Liver (tissue), 3 donors: ENCODE results near the gene HOXA7.

ENCODE experiments used
- ATF3 ChIP-seq: IDR thresholded peaks from 2 replicates; pipeline ENCODE4 v1.6.1; 2016; ENCODE audit warnings: antibody characterized with exemption
- CTCF ChIP-seq: fragments of 150-350 bp; IDR thresholded peaks from 2 replicates; pipeline ENCODE4 v1.5.1; 2017; ENCODE audit warnings: improper control_type of control experiment, low read depth, low read length; ENCODE audit not compliant: missing input control
- FOXA1 ChIP-seq: IDR thresholded peaks from 2 replicates; pipeline ENCODE4 v1.6.1; 2016; ENCODE audit warnings: antibody characterized with exemption
- GABPA ChIP-seq, 2 donors: IDR thresholded peaks in 1 of 2; conservative IDR thresholded peaks in 1 of 2; 2 replicates each; pipeline ENCODE4 v1.6.1; 2016; ENCODE audit warnings: antibody characterized with exemption in 2 of 2, mild to moderate bottlenecking in 1 of 2, moderate library complexity in 1 of 2
- REST ChIP-seq: IDR thresholded peaks from 2 replicates; pipeline ENCODE4 v1.6.1; 2016; ENCODE audit warnings: antibody characterized with exemption, mild to moderate bottlenecking
- YY1 ChIP-seq: IDR thresholded peaks from 2 replicates; pipeline ENCODE4 v1.6.1; 2016; ENCODE audit warnings: antibody characterized with exemption, mild to moderate bottlenecking
- donor health status: healthy.
- donor health status: healthy.

GRCh38 chr7:27104341-27105058 lies 52.0 kb downstream of the HOXA7 start:
- TF ChIP-seq ATF3 (no peak), CTCF (no peak), GABPA (IDR thresholded peaks at IDR 0.05 in 1 of 2, conservative IDR thresholded peaks at IDR 0.05 in 1 of 2) (no peak), FOXA1 (no peak), YY1 (no peak), REST (no peak)
